ENCODE results near the gene LMAN2.

Gene LMAN2

DNA sequence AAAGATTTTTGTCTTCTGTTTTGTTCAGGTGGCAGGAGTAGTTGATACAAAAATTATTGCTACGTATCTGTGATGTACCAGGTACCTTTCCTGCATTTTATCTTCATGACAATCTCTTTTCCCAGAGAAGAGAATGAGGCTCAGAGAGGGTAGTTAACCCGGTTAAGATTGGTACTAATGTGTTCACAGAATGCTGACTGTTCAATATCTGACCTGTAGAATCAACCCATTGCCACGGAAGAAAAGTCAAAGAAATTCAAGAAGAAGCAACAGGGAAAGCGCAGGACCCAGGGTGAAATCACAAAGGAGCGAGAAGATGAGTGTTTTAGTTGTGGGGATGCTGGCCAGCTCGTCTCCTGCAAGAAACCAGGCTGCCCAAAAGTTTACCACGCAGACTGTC lies 59.7 kb downstream of the LMAN2 start:
- POLR2A ChIA-PET, result no interaction called here
- no peak overlapping the region for H3K27ac ChIP-seq (ENCODE audit: extremely low read depth, low read depth, low read length)
- no peaks in the 10 kb centered on the region for H3K9me3 ChIP-seq (ENCODE audit: control insufficient read depth, insufficient read depth, low read depth, low read length)
- peaks cover 48 to 90% of the 10 kb centered on the region in 2 experiments for H3K36me3 ChIP-seq (ENCODE audit: control insufficient read depth in 2 of 2, insufficient read depth in 1 of 2, low read length in 2 of 2)
- TF ChIP-seq OSR2 (tag by site-specific recombination; IDR thresholded peaks at IDR 0.05), result no peak
- no peak for TF ChIP-seq GLIS1 (tag by site-specific recombination; IDR thresholded peaks at IDR 0.05)
- TF ChIP-seq SETDB1 (IDR thresholded peaks at IDR 0.05; ENCODE audit: insufficient read length, low read length), result no peak
- CTCF ChIA-PET, result no interaction called here
- H3K4me3 ChIP-seq (ENCODE audit: low read depth, low read length), result no peak overlapping the region
- no peaks in the 10 kb centered on the region for H3K4me1 ChIP-seq (ENCODE audit: control insufficient read depth, insufficient read depth, low read length)

DNA sequence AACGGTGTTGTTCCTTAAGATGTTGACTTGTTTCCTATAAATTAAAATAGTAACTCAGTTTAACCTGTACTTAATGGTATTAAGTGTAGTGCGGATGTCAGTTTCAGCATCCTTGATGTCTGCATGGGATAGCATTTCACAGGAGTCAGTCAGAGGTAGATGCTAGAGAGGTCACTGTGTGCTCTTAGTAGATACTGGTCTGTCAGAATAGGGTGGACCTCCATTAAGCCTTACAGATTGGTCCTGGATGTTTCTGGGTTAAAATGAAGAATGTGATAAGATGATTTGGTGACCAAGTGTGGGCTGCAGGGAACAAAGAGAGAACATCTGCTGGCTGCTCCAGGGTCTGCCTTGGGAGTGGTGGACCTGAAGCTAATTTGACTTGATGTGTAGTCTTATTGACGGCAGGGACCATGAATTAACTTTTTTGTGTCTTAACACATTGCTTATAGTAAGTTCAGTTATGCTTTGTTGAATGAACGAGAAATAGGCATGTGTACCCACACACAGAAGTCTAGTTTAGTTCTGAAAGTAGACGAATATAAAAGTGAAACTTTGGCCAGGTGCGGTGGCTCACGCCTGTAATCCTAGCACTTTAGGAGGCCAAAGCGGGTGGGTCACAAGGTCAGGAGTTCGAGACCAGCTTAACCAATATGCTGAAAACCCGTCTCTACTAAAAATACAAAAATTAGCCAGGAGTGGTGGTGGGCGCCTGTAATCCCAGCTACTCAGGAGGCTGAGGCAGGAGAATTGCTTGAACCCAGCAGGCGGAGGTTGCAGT lies 60.5 kb downstream of the LMAN2 start:
- TF ChIP-seq, protein P1, sequence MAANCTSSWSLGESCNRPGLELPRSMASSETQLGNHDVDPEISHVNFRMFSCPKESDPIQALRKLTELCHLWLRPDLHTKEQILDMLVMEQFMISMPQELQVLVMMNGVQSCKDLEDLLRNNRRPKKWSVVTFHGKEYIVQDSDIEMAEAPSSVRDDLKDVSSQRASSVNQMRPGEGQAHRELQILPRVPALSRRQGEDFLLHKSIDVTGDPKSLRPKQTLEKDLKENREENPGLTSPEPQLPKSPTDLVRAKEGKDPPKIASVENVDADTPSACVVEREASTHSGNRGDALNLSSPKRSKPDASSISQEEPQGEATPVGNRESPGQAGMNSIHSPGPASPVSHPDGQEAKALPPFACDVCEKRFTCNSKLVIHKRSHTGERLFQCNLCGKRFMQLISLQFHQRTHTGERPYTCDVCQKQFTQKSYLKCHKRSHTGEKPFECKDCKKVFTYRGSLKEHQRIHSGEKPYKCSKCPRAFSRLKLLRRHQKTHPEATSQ (tag by site-specific recombination; IDR thresholded peaks at IDR 0.05), result no peak
- TF ChIP-seq ZNF473 (tag by site-specific recombination; IDR thresholded peaks at IDR 0.05), result no peak
- ChIA-PET POLR2A (no interaction called here), CTCF (no interaction called here)
- no peak overlapping the region for H3K4me3 ChIP-seq (ENCODE audit: low read depth, low read length)
- H3K36me3 ChIP-seq (ENCODE audit: control insufficient read depth in 2 of 2, insufficient read depth in 1 of 2, low read length in 2 of 2), result peaks cover 50 to 90% of the 10 kb centered on the region in 2 experiments
- no peaks in the 10 kb centered on the region for H3K9me3 ChIP-seq (ENCODE audit: control insufficient read depth, insufficient read depth, low read depth, low read length)
- H3K27ac ChIP-seq (ENCODE audit: extremely low read depth, low read depth, low read length), result no peak overlapping the region
- no peaks in the 10 kb centered on the region for H3K4me1 ChIP-seq (ENCODE audit: control insufficient read depth, insufficient read depth, low read length)

DNA sequence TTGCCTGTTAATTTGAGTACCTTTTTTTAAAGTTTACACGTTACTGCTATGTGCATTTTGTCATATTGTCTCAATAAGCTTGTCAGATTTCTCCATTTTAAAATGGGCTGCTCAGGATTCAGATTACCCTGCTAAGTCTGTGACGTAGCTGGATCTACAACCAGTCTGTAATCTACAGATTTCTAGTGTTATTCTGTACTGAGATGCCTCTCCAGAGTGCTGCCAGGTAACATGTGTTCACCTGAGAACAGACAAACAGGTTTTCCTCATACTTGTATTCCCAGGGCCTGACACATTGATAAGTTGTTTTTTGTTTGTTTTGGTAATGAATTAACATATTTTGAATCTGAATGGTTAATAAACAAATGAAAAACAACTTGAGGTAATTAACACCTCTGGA lies 63.3 kb downstream of the LMAN2 start:
- ChIA-PET CTCF (interaction anchor here (0.6 kb wide), 1 partner anchor 710 kb away, joined by 3 read pairs; no protein-coding TSS in a partner anchor), POLR2A (no interaction called here)
- Histone ChIP-seq H3K36me3 (ENCODE audit: control insufficient read depth in 2 of 2, insufficient read depth in 1 of 2, low read length in 2 of 2) (peaks cover 67 to 86% of the 10 kb centered on the region in 2 experiments), H3K27ac (ENCODE audit: extremely low read depth, low read depth, low read length) (no peak overlapping the region), H3K4me3 (ENCODE audit: low read depth, low read length) (no peak overlapping the region), H3K9me3 (ENCODE audit: control insufficient read depth, insufficient read depth, low read depth, low read length) (no peaks in the 10 kb centered on the region), H3K4me1 (ENCODE audit: control insufficient read depth, insufficient read depth, low read length) (no peaks in the 10 kb centered on the region)
- TF ChIP-seq, protein P1 (tag by site-specific recombination; IDR thresholded peaks at IDR 0.05), result no peak
- TF ChIP-seq ZNF596 (tag by site-specific recombination; IDR thresholded peaks at IDR 0.05) (no peak), ZNF157 (tag by site-specific recombination; IDR thresholded peaks at IDR 0.05) (no peak), ZNF837 (tag by site-specific recombination; IDR thresholded peaks at IDR 0.05) (no peak), ZNF707 (tag by site-specific recombination; IDR thresholded peaks at IDR 0.05) (no peak), ZNF791 (tag by site-specific recombination; IDR thresholded peaks at IDR 0.05) (no peak)
